LNCaP clone FGC (cell line): ENCODE results near the gene UBAC2.
A peak's percentile ranks its signal among the peaks of the same experiment; 100 is the strongest.

Experiments used
- DNase-seq: peaks from one replicate; pipeline ENCODE4 v3.0.0-alpha.2; 2011; ENCODE audit warnings: low read depth
- H3K4me3 ChIP-seq: 2 replicates; pipeline ENCODE4 v1.5.1; 2011; ENCODE audit warnings: mild to moderate bottlenecking, low read depth, low read length, control low read depth
- CTCF ChIP-seq: IDR thresholded peaks from 2 replicates; pipeline ENCODE4 v1.5.1; 2012; ENCODE audit warnings: mild to moderate bottlenecking; ENCODE audit not compliant: control insufficient read depth, insufficient read depth; ENCODE audit errors: extremely low read depth

UBAC2 gene

GRCh38 chr13:99268822-99269221, 68.2 kb downstream of the UBAC2 start:
- H3K4me3 ChIP-seq: no peak overlapping the region
- no peak for DNase-seq
- TF ChIP-seq CTCF: no peak

GRCh38 chr13:99269627-99270241, 69.1 kb downstream of the UBAC2 start:
- H3K4me3 ChIP-seq: no peak overlapping the region
- no peak for DNase-seq
- peak; percentile 83 for TF ChIP-seq CTCF

- DNase-seq: no peak
- H3K4me3 ChIP-seq: no peak overlapping the region
- TF ChIP-seq CTCF: no peak
Measured at GRCh38 chr13:99270518-99270917, 69.9 kb downstream of the UBAC2 start.

GRCh38 chr13:99271249-99271648, 70.6 kb downstream of the UBAC2 start:
- H3K4me3 ChIP-seq: no peak overlapping the region
- TF ChIP-seq CTCF: no peak

GRCh38 chr13:99272481-99272880, 71.8 kb downstream of the UBAC2 start:
- no peak for TF ChIP-seq CTCF
- H3K4me3 ChIP-seq: no peak overlapping the region
- no peak for DNase-seq

More at GRCh38 chr13:99271249-99271648, 70.6 kb downstream of the UBAC2 start:
- no peak for DNase-seq

GRCh38 chr13:99273128-99273527, 72.5 kb downstream of the UBAC2 start:
- TF ChIP-seq CTCF: no peak
- DNase-seq: no peak
- no peak overlapping the region for H3K4me3 ChIP-seq

GRCh38 chr13:99275093-99275469, 74.4 kb downstream of the UBAC2 start:
- no peak for DNase-seq
- no peak for TF ChIP-seq CTCF
- no peak overlapping the region for H3K4me3 ChIP-seq
